ENCODE measurements around the gene COL9A3. TPM values are rescaled to one million over a fixed set of nuclear protein-coding genes. Genes with fewer than 3 reads are reported as not detected.
"Not testable (repeated sequence)": the region's sequence is repeated elsewhere in the genome, so short reads cannot be mapped to it uniquely, and the experiment has no call there.

The COL9A3 gene
- total RNA-seq, 1 donor from 2014 or later = 8.9 TPM

DNA sequence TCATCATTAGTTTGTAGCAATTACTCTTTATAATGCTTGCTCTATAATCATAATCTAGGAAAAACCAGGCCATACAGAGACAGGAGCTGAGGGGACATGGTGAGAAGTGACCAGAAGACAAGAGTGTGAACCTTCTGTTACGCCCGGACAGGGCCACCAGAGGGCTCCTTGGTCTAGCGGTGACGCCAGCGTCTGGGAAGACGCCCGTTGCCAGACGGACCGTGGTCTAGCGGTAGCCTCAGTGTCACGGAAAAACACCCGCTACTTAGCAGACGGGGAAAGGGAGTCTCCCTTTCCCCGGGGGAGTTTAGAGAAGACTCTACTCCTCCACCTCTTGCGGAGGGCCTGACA lies 56.8 kb downstream of the COL9A3 start:
- TF ChIP-seq, protein P1, sequence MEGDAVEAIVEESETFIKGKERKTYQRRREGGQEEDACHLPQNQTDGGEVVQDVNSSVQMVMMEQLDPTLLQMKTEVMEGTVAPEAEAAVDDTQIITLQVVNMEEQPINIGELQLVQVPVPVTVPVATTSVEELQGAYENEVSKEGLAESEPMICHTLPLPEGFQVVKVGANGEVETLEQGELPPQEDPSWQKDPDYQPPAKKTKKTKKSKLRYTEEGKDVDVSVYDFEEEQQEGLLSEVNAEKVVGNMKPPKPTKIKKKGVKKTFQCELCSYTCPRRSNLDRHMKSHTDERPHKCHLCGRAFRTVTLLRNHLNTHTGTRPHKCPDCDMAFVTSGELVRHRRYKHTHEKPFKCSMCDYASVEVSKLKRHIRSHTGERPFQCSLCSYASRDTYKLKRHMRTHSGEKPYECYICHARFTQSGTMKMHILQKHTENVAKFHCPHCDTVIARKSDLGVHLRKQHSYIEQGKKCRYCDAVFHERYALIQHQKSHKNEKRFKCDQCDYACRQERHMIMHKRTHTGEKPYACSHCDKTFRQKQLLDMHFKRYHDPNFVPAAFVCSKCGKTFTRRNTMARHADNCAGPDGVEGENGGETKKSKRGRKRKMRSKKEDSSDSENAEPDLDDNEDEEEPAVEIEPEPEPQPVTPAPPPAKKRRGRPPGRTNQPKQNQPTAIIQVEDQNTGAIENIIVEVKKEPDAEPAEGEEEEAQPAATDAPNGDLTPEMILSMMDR (IDR thresholded peaks at IDR 0.05) = peak; percentile 81
- not testable (repeated sequence) for H3K36me3 Mint-ChIP-seq (ENCODE audit: low read depth); H3K27me3 Mint-ChIP-seq (ENCODE audit: low read depth); H3K9me3 Mint-ChIP-seq (ENCODE audit: low read depth); H3K4me3 Mint-ChIP-seq (ENCODE audit: unreplicated experiment)
- DNase-seq (ENCODE audit: low spot score) = peak; percentile 92
- H3K27ac Mint-ChIP-seq (ENCODE audit: unreplicated experiment) = peak overlapping the region; percentile 63
- peaks cover 28% of the 10 kb centered on the region for H3K4me1 Mint-ChIP-seq (ENCODE audit: low read depth)

DNA sequence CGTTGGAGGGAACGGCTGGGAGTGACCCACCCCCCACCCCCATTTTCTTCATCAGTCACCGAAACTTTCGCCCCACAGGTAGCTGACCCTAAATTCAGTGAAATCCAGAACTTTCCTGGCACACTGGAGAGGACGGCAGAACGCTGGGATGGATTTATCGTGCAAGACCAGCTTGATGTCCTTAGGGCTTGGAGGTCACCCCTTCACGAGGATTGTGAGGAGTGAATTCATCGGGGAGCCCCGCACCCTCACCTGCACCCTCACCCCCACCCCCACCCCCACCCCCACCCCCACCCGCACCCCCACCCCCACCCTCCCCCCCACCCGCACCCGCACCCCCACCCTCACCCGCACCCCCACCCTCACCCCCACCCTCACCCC lies 58.1 kb downstream of the COL9A3 start:
- Mint-ChIP-seq H3K9me3 (ENCODE audit: low read depth) (no peaks in the 10 kb centered on the region), H3K4me1 (ENCODE audit: low read depth) (peaks cover 28% of the 10 kb centered on the region), H3K4me3 (ENCODE audit: unreplicated experiment) (peak overlapping the region; percentile 55), H3K27ac (ENCODE audit: unreplicated experiment) (peak overlapping the region; percentile 63), H3K27me3 (ENCODE audit: low read depth) (no peaks in the 10 kb centered on the region), H3K36me3 (ENCODE audit: low read depth) (peaks cover 1% of the 10 kb centered on the region)
- DNase-seq (ENCODE audit: low spot score) = peak; percentile 13
- TF ChIP-seq, protein P1 (IDR thresholded peaks at IDR 0.05) = no peak

DNA sequence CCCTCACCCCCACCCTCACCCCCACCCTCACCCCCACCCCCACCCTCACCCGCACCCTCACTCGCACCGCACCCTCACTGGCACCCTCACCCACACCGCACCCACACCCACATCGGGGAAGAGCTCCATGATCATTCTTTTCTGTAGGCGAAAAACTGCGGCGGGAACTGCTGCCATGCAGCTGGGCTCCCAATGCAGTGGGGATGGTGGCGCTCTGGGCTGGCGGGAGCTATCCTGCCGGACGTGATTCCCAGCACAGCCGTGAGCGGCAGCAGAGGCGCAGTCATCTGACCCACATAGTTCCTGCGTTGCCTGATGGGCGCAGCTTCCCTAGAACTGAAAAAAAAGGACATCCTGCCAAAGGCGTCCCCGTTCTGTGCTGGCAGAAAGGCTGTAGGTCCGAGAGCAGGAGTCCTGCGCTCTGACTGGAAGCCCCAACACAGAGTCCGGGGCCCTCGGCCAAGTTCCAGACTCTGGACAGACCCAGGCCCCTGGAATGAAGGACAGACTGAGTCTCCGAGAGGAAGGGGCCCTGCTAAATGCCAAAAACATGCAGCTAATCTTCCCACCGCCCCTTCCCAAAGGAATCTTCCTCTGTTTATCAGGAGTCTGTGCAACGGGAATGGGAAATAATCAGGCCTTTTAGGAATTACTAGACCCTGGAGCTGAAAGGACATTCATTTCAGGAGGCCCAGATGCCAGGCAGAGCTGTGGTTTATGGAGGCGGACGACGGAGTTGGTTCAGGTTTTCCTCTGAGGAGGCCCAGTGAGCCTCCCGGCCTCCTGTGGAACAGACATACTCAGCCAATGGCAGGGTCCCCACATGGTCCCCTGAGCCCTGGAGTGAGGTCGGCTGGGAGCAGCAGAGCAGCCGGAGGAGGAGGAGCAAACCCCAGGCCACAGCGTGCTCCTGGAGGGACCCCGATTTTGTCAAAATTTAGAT lies 58.8 kb downstream of the COL9A3 start:
- peak; percentile 95 for DNase-seq (ENCODE audit: low spot score)
- H3K27me3 Mint-ChIP-seq (ENCODE audit: low read depth) = no peaks in the 10 kb centered on the region
- peak overlapping the region; percentile 93 for H3K27ac Mint-ChIP-seq (ENCODE audit: unreplicated experiment)
- H3K4me1 Mint-ChIP-seq (ENCODE audit: low read depth) = peaks cover 28% of the 10 kb centered on the region
- H3K36me3 Mint-ChIP-seq (ENCODE audit: low read depth) = peaks cover 1% of the 10 kb centered on the region
- TF ChIP-seq, protein P1 (IDR thresholded peaks at IDR 0.05) = peak; percentile 75
- H3K9me3 Mint-ChIP-seq (ENCODE audit: low read depth) = no peaks in the 10 kb centered on the region
- peak overlapping the region; percentile 61 for H3K4me3 Mint-ChIP-seq (ENCODE audit: unreplicated experiment)

DNA sequence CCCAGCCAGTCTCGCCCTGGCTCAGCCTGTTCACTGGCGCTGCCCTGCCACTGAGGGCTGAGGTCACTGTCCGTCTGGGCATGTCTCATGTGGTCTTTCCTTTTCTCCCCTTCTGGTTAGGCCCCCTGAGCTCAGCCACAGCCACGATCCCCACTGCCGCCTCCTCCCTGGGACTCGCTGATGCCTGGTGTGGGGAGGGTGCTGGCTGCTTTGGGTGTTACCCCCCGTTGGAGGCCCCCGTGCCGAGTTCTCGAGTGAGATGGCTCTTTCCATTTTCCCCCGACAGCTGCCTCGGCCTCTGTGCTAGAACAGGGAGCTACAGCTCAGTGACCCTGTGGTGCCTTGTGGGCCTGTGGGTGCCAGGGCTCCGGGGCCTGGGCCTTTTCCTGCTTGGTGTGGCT lies 59.7 kb downstream of the COL9A3 start:
- peaks cover 3% of the 10 kb centered on the region for H3K36me3 Mint-ChIP-seq (ENCODE audit: low read depth)
- H3K4me1 Mint-ChIP-seq (ENCODE audit: low read depth) = peaks cover 28% of the 10 kb centered on the region
- no peaks in the 10 kb centered on the region for H3K9me3 Mint-ChIP-seq (ENCODE audit: low read depth)
- H3K27me3 Mint-ChIP-seq (ENCODE audit: low read depth) = no peaks in the 10 kb centered on the region
- H3K27ac Mint-ChIP-seq (ENCODE audit: unreplicated experiment) = peak overlapping the region; percentile 93
- H3K4me3 Mint-ChIP-seq (ENCODE audit: unreplicated experiment) = no peak overlapping the region
- TF ChIP-seq, protein P1 (IDR thresholded peaks at IDR 0.05) = no peak
- peak; percentile 85 for DNase-seq (ENCODE audit: low spot score)

DNA sequence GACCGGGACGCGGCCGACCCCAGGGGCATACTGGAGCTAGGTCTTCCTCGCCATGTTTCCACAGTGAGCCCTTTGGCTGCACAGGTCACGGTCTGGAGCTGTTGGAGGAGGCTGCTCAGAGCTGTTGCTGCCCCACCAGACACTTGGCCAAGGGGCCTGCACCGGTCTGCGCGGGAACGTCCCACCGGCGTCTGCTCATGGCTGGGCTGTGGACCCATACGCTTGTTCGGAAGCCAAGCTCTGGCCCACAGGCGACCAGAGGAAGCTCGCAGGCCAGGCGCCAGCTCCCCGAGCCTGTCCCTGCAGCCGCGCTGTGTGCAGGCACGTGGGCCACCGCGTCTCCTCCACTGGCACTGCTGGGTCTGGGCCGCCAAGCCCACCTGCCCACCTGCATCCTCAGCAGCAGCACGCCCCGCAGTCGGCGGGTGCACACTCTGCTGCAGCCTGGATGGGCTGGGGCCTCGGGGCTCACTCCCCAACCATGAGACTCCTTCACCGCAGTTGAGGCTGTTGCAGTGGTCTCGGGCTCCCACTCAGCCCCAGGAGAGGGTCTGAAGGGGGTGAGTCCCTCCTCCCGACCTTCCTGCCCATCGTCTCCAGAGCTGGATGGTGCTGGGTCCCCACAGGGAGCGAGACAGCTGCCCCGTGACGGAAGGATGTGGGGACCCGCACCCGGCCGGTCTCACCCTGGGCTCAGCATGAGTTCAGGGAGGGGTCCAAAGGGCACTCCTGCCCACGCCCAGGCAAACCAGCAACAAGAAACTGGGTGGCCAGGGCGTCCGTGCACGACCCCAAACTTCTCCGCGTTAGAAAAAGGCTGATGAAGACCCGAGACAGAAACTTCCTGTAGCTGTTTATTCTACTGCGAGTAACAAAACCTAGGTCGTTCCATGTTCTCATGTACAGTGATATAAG lies 60.3 kb downstream of the COL9A3 start:
- Mint-ChIP-seq H3K36me3 (ENCODE audit: low read depth) (peaks cover 9% of the 10 kb centered on the region), H3K27ac (ENCODE audit: unreplicated experiment) (peak overlapping the region; percentile 93), H3K27me3 (ENCODE audit: low read depth) (no peaks in the 10 kb centered on the region), H3K9me3 (ENCODE audit: low read depth) (no peaks in the 10 kb centered on the region), H3K4me1 (ENCODE audit: low read depth) (peaks cover 28% of the 10 kb centered on the region), H3K4me3 (ENCODE audit: unreplicated experiment) (no peak overlapping the region)
- DNase-seq (ENCODE audit: low spot score) = peak; percentile 91
- TF ChIP-seq, protein P1 (IDR thresholded peaks at IDR 0.05) = no peak

Data from chondrocyte (in vitro differentiated cells).